D721Med (cell line): ENCODE results near the gene RDM1.

Source experiments
- DNase-seq: peaks from one replicate; pipeline ENCODE4 v3.0.0; 2011; ENCODE audit warnings: low spot score; ENCODE audit not compliant: insufficient read length
- FAIRE-seq: peaks from 2 replicates; lab custom pipeline; 2011; peaks lifted over from hg19 to GRCh38; lab: Jason Lieb, UNC
- TF ChIP-seq, protein P1 (sequence below): IDR thresholded peaks from 2 replicates; pipeline ENCODE4 v1.5.1; 2012; ENCODE audit warnings: mild to moderate bottlenecking, control low read depth; ENCODE audit not compliant: insufficient read depth; ENCODE audit errors: missing control alignments

RDM1 gene

DNA sequence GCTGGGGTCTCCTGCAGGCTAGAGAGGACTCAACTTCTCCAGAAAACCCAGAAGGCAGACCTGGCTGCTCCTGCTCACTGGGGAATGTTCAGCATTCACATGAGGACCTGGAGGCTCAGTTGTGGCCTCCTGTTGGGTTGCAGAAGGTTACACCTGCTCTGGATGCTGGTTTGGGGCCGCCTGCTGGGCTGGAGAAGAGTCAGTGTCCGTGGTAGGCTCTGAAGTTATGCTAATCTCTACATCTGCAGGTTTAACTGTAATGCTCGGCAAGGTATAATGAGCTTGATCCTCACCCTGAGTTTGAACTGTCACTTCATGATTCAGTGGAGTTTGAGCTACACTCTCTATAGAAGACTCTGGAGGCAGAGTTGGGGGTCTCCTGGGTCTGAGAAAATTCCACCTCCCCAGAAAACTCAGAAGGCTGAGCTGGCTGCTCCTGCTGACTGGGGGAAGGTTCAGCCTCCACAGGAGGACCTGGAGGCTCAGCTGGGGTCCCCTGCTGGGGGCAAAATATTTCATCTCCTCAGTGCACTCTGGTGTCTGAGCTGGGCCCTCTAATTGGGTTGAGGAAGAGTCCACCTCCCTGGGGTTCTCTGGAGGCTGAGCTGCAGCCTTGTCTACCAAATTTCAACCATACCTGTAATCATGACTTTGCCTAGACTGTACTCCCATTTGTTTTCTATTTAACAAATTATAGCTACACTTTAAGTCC is 23.5 kb downstream of the RDM1 start:
- FAIRE-seq (no peak), DNase-seq (no peak)
- TF ChIP-seq, protein P1, sequence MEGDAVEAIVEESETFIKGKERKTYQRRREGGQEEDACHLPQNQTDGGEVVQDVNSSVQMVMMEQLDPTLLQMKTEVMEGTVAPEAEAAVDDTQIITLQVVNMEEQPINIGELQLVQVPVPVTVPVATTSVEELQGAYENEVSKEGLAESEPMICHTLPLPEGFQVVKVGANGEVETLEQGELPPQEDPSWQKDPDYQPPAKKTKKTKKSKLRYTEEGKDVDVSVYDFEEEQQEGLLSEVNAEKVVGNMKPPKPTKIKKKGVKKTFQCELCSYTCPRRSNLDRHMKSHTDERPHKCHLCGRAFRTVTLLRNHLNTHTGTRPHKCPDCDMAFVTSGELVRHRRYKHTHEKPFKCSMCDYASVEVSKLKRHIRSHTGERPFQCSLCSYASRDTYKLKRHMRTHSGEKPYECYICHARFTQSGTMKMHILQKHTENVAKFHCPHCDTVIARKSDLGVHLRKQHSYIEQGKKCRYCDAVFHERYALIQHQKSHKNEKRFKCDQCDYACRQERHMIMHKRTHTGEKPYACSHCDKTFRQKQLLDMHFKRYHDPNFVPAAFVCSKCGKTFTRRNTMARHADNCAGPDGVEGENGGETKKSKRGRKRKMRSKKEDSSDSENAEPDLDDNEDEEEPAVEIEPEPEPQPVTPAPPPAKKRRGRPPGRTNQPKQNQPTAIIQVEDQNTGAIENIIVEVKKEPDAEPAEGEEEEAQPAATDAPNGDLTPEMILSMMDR, result no peak

DNA sequence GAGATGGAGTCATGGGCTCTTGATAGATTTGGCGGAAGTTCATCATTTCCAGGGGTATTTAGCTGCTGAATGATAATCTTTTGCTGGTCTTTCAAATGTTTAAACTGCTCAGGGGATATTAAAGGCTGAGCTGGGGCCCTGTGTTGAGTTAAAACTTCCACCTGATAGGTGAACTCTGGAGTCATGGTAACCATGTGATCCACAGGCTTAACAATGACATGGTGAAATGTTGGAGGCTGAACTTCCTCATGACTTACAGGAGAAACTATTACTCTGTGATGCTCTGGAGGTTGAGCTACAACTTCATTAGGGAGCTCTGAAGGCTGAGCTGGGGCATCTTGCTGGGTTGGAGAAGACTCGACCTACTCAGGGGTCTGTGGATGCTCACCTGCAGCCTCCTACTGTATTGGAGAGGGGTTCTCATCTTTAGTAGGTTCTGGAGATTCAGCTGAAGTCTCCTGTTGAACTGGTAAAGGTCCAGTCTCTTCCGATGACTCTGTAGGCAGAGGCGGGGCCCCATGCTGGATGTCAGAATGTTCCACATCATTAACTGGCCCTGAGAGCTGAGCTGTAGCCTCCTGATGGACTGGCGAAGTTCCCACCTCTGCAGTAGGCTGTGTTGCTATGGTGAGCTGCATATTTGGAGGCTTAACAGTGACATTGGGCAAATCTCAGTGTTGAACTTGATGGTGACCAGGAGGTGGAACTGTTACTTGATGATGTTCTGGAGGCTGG is 24.2 kb downstream of the RDM1 start:
- TF ChIP-seq, protein P1, result no peak
- DNase-seq (no peak), FAIRE-seq (no peak)

DNA sequence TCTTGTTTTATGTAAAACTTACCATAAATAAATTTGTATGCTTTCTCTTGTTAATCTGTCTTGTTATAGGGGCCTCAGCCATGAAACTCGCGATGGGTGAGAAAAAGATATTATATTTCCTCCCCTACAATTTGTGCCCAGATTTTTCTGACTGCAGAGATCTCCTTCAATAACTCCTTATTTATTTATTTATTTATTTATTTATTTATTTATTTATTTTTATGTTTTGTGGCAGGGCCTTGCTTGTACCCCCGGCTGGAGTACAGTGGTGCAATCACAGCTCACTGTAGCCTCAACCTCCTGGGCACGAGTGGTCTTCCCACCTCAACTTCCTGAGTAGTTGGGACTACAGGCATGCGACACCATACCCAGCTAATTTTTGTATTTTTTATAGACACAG is 27.1 kb downstream of the RDM1 start:
- DNase-seq, result no peak
- no peak for FAIRE-seq
- TF ChIP-seq, protein P1, result no peak

DNA sequence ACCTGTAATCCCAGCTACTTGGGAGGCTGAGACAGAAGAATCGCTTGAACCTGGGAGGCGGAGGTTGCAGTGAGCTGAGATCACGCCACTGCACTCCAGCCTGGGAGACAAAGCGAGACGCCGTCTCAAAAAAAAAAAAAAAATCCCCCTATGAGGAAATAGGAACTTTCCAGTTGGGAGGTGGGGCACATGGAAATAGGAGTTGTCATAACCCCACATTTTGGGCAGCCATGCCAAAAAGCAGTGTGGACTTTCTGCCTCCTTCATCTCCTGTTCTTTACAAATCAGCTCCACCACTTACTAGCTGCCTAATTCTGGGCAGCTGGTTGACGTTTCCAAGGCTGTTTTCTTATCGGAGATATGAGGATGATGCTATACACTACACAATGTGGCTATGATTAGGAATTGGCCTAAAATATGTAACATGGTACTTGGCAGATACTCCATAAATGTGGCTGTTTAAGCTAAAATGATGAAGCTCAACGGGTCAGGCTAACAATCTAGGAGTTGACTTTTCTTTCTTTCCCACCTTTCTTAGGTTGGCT is 28.9 kb downstream of the RDM1 start:
- FAIRE-seq (no peak), DNase-seq (no peak)
- TF ChIP-seq, protein P1, result no peak

DNA sequence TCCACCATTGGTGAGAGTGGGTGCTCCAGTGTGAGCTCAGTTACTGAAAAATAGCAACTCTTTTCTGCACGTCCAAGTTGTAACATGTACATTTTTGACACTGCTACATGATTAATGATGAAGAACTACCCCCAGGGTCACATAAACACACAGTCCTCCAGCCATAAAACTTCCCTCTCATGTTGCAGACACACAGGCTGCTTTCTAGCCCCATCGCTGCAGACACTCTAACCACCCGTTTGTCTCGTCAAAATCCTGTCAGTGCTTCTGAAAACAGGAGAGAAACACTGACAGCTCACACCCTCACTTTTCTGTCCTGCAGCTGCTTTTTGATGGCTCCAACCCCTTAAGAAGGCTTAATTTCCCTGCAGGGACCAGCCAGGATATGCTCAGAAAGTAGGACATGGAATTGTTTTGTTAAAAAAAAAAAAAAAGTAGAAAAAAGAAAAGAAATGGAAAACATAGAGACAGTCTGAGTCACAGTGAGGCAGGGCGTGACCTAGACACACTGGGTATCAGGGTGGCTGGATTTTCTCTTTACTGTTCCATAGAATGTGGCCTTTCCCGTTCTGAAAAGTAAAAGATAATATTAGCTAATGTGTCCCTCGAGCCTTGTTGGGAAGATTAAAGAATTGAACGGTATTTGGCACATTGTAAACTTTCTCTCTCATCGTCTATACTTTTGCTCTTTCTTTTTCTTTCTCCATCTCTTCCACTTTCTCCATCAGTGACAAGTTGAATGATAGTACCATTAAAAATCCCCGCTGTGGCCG is 29.7 kb downstream of the RDM1 start:
- FAIRE-seq (no peak), DNase-seq (no peak)
- TF ChIP-seq, protein P1, result no peak

DNA sequence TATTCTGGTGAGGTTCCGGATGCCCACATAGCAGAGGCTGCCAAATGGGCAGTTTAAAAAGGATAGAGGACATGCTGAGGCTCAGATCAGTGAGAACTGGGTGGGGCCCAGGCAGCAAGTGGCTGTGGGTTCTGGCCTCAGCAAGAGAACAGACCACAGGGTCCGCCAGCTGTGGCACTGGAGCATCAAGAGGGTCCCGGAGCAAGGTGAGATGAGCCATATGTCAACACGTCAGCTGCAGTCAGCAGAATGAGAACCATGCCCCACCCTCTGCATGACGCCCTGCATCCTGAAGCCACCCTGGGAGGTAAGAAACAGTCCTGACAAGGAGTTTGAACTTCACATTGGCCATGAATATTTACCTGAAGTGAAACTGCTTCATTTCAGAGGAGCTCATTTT is 30.3 kb downstream of the RDM1 start:
- no peak for FAIRE-seq
- TF ChIP-seq, protein P1, result no peak

More for the DNA sequence above, 30.3 kb downstream of the RDM1 start:
- no peak for DNase-seq
